BLaER1 treated with 17β-estradiol and CSF1 and Interleukin-3, amounts not matched to agents 10 nM and 100 nM (cell line): ENCODE results near the gene SEBOX.

Source experiments
- H3K27ac ChIP-seq, 11 experiments: shearing (Covaris generic); formaldehyde crosslinking; 2 replicates each; pipeline ENCODE4 v1.8.1; 2022
- H3K27me3 ChIP-seq, 11 experiments: shearing (Covaris generic); formaldehyde crosslinking; 2 replicates each; pipeline ENCODE4 v1.8.1; 2022
- H3K36me3 ChIP-seq, 11 experiments: shearing (Covaris generic); formaldehyde crosslinking; 2 replicates each; pipeline ENCODE4 v1.8.1; 2022
- H3K4me1 ChIP-seq, 10 experiments: shearing (Covaris generic); formaldehyde crosslinking; 2 replicates each; pipeline ENCODE4 v1.8.1; 2022
- H3K4me2 ChIP-seq, 11 experiments: shearing (Covaris generic); formaldehyde crosslinking; 2 replicates each; pipeline ENCODE4 v1.8.1; 2022
- H3K4me3 ChIP-seq, 10 experiments: shearing (Covaris generic); formaldehyde crosslinking; 2 replicates each; pipeline ENCODE4 v1.8.1; 2022
- H3K9ac ChIP-seq, 11 experiments: shearing (Covaris generic); formaldehyde crosslinking; 2 replicates each; pipeline ENCODE4 v1.8.1; 2022
- H3K9me3 ChIP-seq, 11 experiments: shearing (Covaris generic); formaldehyde crosslinking; replicated peaks in 1 of 11; 2 replicates each; pipeline ENCODE4 v1.8.1; 2022
- H4K20me1 ChIP-seq, 11 experiments: shearing (Covaris generic); formaldehyde crosslinking; 2 replicates each; pipeline ENCODE4 v1.8.1; 2022
- Cebpa-rat ChIP-seq, 11 experiments: shearing (Covaris generic); IDR thresholded peaks; 2 replicates each; pipeline ENCODE4 v1.8.1; 2022

SEBOX gene

GRCh38 chr17:28370035-28370743 is 5.2 kb upstream of the SEBOX start, which contains the start of gene VTN:
TSS of gene VTN (minus strand) at chr17:28370307. CDS start at chr17:28370203, 104 bp downstream.
- TF ChIP-seq Cebpa-rat (IDR thresholded peaks at IDR 0.05) = no peak
- Histone ChIP-seq H4K20me1 (peaks cover 12 to 68% (median 37%) of the 10 kb centered on the region in 11 experiments; a peak in 19 of 22 replicates), H3K27ac (peak within 1 kb of the TSS in 6 of 11 experiments; percentile 13 to 60 (median 39); a peak in 9 of 22 replicates), H3K4me1 (peaks cover 32 to 47% (median 40%) of the 10 kb centered on the region in 10 experiments), H3K36me3 (peaks cover 0 to 22% (median 6%) of the 10 kb centered on the region in 11 experiments; a peak in 13 of 22 replicates), H3K27me3 (no peaks in the 10 kb centered on the region; a peak in 1 of 22 replicates), H3K4me2 (peak within 1 kb of the TSS; percentile 96 to 100 (median 98)), H3K4me3 (peak within 1 kb of the TSS; percentile 63 to 79 (median 74); a peak in 19 of 20 replicates), H3K9ac (peak within 1 kb of the TSS in 8 of 11 experiments; percentile 3 to 84 (median 58); a peak in 10 of 22 replicates), H3K9me3 (no peaks in the 10 kb centered on the region)

GRCh38 chr17:28369684-28370034 is 4.7 kb upstream of the SEBOX start:
- Histone ChIP-seq H3K27me3 (no peaks in the 10 kb centered on the region; a peak in 1 of 22 replicates), H3K36me3 (peaks cover 0 to 27% (median 11%) of the 10 kb centered on the region in 11 experiments; a peak in 16 of 22 replicates), H3K4me3 (no peak overlapping the region), H3K9me3 (no peaks in the 10 kb centered on the region), H4K20me1 (peaks cover 12 to 71% (median 32%) of the 10 kb centered on the region in 11 experiments; a peak in 19 of 22 replicates), H3K27ac (peak overlapping the region in 4 of 11 experiments; percentile 14 to 60 (median 44); a peak in 3 of 22 replicates), H3K9ac (peak overlapping the region in 2 of 11 experiments; percentile 16 to 46; a peak in 4 of 22 replicates), H3K4me2 (peak overlapping the region in 7 of 11 experiments; percentile 96 to 99 (median 98); a peak in 12 of 22 replicates), H3K4me1 (peaks cover 32 to 47% (median 40%) of the 10 kb centered on the region in 10 experiments)
- no peak for TF ChIP-seq Cebpa-rat (IDR thresholded peaks at IDR 0.05)

GRCh38 chr17:28368915-28369683 is 4.1 kb upstream of the SEBOX start:
- no peak for TF ChIP-seq Cebpa-rat (IDR thresholded peaks at IDR 0.05)
- H4K20me1 ChIP-seq = peaks cover 12 to 71% (median 26%) of the 10 kb centered on the region in 11 experiments; a peak in 19 of 22 replicates
- H3K4me3 ChIP-seq = no peak overlapping the region
- H3K9ac ChIP-seq = no peak overlapping the region; a peak in 3 of 22 replicates
- no peaks in the 10 kb centered on the region for H3K9me3 ChIP-seq
- H3K27me3 ChIP-seq = no peaks in the 10 kb centered on the region; a peak in 1 of 22 replicates
- H3K4me1 ChIP-seq = peaks cover 32 to 46% (median 40%) of the 10 kb centered on the region in 10 experiments
- H3K27ac ChIP-seq = no peak overlapping the region
- H3K4me2 ChIP-seq = peak overlapping the region in 5 of 11 experiments; percentile 96 to 99 (median 98); a peak in 7 of 22 replicates
- H3K36me3 ChIP-seq = peaks cover 3 to 33% (median 16%) of the 10 kb centered on the region in 11 experiments; a peak in 20 of 22 replicates

GRCh38 chr17:28368306-28368831 is 3.4 kb upstream of the SEBOX start:
- no peak overlapping the region for H3K4me3 ChIP-seq
- H4K20me1 ChIP-seq = peaks cover 9 to 71% (median 20%) of the 10 kb centered on the region in 11 experiments; a peak in 18 of 22 replicates
- no peak overlapping the region for H3K4me2 ChIP-seq
- H3K36me3 ChIP-seq = peaks cover 11 to 40% (median 23%) of the 10 kb centered on the region in 11 experiments; a peak in 21 of 22 replicates
- peaks cover 29 to 43% (median 36%) of the 10 kb centered on the region in 10 experiments for H3K4me1 ChIP-seq
- no peaks in the 10 kb centered on the region for H3K9me3 ChIP-seq
- no peak overlapping the region for H3K27ac ChIP-seq
- no peaks in the 10 kb centered on the region; a peak in 1 of 22 replicates for H3K27me3 ChIP-seq
- no peak overlapping the region for H3K9ac ChIP-seq
- TF ChIP-seq Cebpa-rat (IDR thresholded peaks at IDR 0.05) = no peak

- no peak for TF ChIP-seq Cebpa-rat (IDR thresholded peaks at IDR 0.05)
- H3K4me1 ChIP-seq = peaks cover 23 to 37% (median 30%) of the 10 kb centered on the region in 10 experiments
Measured at GRCh38 chr17:28367641-28368305, 2.8 kb upstream of the SEBOX start.

GRCh38 chr17:28366605-28367004 is 1.6 kb upstream of the SEBOX start:
- no peaks in the 10 kb centered on the region for H3K27me3 ChIP-seq
- H3K9me3 ChIP-seq = no peaks in the 10 kb centered on the region
- peaks cover 28 to 58% (median 41%) of the 10 kb centered on the region in 11 experiments for H3K36me3 ChIP-seq
- peaks cover 0 to 73% (median 19%) of the 10 kb centered on the region in 11 experiments; a peak in 15 of 22 replicates for H4K20me1 ChIP-seq
- H3K4me2 ChIP-seq = no peak overlapping the region
- no peak overlapping the region; a peak in 1 of 22 replicates for H3K9ac ChIP-seq
- H3K4me3 ChIP-seq = no peak overlapping the region
- no peak overlapping the region for H3K27ac ChIP-seq
- peaks cover 12 to 26% (median 19%) of the 10 kb centered on the region in 10 experiments for H3K4me1 ChIP-seq
- no peak for TF ChIP-seq Cebpa-rat (IDR thresholded peaks at IDR 0.05)

More at GRCh38 chr17:28367641-28368305, 2.8 kb upstream of the SEBOX start:
- Histone ChIP-seq H3K27ac (no peak overlapping the region), H4K20me1 (peaks cover 3 to 71% (median 20%) of the 10 kb centered on the region in 11 experiments; a peak in 19 of 22 replicates), H3K27me3 (no peaks in the 10 kb centered on the region), H3K9ac (no peak overlapping the region), H3K36me3 (peaks cover 17 to 46% (median 29%) of the 10 kb centered on the region in 11 experiments), H3K9me3 (no peaks in the 10 kb centered on the region), H3K4me3 (no peak overlapping the region), H3K4me2 (no peak overlapping the region)

- no peak overlapping the region for H3K4me2 ChIP-seq
- H3K4me3 ChIP-seq = no peak overlapping the region
- no peak overlapping the region for H3K27ac ChIP-seq
- H4K20me1 ChIP-seq = peaks cover 0 to 82% (median 19%) of the 10 kb centered on the region in 11 experiments; a peak in 14 of 22 replicates
- peaks cover 4 to 14% (median 11%) of the 10 kb centered on the region in 10 experiments; a peak in 19 of 20 replicates for H3K4me1 ChIP-seq
- no peaks in the 10 kb centered on the region for H3K9me3 ChIP-seq
- H3K36me3 ChIP-seq = peaks cover 40 to 69% (median 52%) of the 10 kb centered on the region in 11 experiments
- H3K27me3 ChIP-seq = no peaks in the 10 kb centered on the region
- TF ChIP-seq Cebpa-rat (IDR thresholded peaks at IDR 0.05) = no peak
- no peak overlapping the region for H3K9ac ChIP-seq
Measured at GRCh38 chr17:28365487-28365886, 488 bp upstream of the SEBOX start.
